Measurements from ENCODE around the gene CSPG4. TPM values are rescaled to one million over a fixed set of nuclear protein-coding genes. Genes with fewer than 3 reads are reported as not detected.

The CSPG4 gene
- total and polyA plus RNA-seq, 2 of the 13 experiments (the other 11 are each of a cell fraction or from before 2014, with no cell fraction given): 0.01 to 0.04 TPM

GRCh38 chr15:75685195-75685594 lies 27.5 kb downstream of the CSPG4 start:
- Histone ChIP-seq H2AFZ (ENCODE audit: low read length) (no peak overlapping the region), H3K4me2 (ENCODE audit: low read depth, low read length) (peak overlapping the region; percentile 46; the same call in 1 of the 2 replicates), H3K9ac (ENCODE audit: insufficient read depth, low read depth, low read length) (no peak overlapping the region), H4K20me1 (ENCODE audit: insufficient read depth, low read length) (no peaks in the 10 kb centered on the region), H3K27me3 (ENCODE audit: control insufficient read depth in 1 of 2, insufficient read depth in 2 of 2, low read length in 2 of 2) (peaks cover 6 to 25% of the 10 kb centered on the region in 2 experiments), H3K4me1 (ENCODE audit: insufficient read depth, low read length) (peaks cover 36% of the 10 kb centered on the region), H3K4me3 (replicated peaks in 1 of 3; ENCODE audit: insufficient read depth in 1 of 3, low read depth in 2 of 3, low read length in 3 of 3) (peak overlapping the region in 1 of 3 experiments; percentile 33; a peak in 1 of 6 replicates), H3K79me2 (ENCODE audit: insufficient read depth, low read length) (no peaks in the 10 kb centered on the region), H3K27ac (ENCODE audit: extremely low read length, insufficient read depth, low read length) (no peak overlapping the region), H3K9me3 (ENCODE audit: low read length) (no peaks in the 10 kb centered on the region), H3K36me3 (replicated peaks in 1 of 2; ENCODE audit: control insufficient read depth in 1 of 2, insufficient read depth in 2 of 2, low read length in 2 of 2) (no peaks in the 10 kb centered on the region)
- DNase-seq (ENCODE audit: low spot score): no peak
- ATAC-seq: peak; percentile 55
- intact Hi-C loops (cut with micrococcal nuclease; ENCODE audit: unreplicated experiment): loop anchor here (2.0 to 10.0 kb wide), 2 partner anchors 118 to 320 kb away; partner anchors contain the start of gene MAN2C1
- no peak for TF ChIP-seq GMEB2 (CRISPR knock-in tag; IDR thresholded peaks at IDR 0.05; ENCODE audit: low read depth)
- peak; percentile 22 for TF ChIP-seq CTCF (CRISPR knock-in tag; IDR thresholded peaks at IDR 0.05)
- TF ChIP-seq ZFY (CRISPR knock-in tag; IDR thresholded peaks at IDR 0.05): peak; percentile 6; the same call in 1 of the 2 replicates
- 0 out of 2 replicates have a peak, but pooled peaks have one; percentile 23 for TF ChIP-seq ZNF891 (CRISPR knock-in tag; IDR thresholded peaks at IDR 0.05)
- no peak for TF ChIP-seq NR3C1 (CRISPR knock-in tag; IDR thresholded peaks at IDR 0.05)
- TF ChIP-seq, protein P1, sequence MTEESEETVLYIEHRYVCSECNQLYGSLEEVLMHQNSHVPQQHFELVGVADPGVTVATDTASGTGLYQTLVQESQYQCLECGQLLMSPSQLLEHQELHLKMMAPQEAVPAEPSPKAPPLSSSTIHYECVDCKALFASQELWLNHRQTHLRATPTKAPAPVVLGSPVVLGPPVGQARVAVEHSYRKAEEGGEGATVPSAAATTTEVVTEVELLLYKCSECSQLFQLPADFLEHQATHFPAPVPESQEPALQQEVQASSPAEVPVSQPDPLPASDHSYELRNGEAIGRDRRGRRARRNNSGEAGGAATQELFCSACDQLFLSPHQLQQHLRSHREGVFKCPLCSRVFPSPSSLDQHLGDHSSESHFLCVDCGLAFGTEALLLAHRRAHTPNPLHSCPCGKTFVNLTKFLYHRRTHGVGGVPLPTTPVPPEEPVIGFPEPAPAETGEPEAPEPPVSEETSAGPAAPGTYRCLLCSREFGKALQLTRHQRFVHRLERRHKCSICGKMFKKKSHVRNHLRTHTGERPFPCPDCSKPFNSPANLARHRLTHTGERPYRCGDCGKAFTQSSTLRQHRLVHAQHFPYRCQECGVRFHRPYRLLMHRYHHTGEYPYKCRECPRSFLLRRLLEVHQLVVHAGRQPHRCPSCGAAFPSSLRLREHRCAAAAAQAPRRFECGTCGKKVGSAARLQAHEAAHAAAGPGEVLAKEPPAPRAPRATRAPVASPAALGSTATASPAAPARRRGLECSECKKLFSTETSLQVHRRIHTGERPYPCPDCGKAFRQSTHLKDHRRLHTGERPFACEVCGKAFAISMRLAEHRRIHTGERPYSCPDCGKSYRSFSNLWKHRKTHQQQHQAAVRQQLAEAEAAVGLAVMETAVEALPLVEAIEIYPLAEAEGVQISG (CRISPR knock-in tag; IDR thresholded peaks at IDR 0.05): peak; percentile 38; the same call in 1 of the 2 replicates
- TF ChIP-seq ZNF687 (CRISPR knock-in tag; IDR thresholded peaks at IDR 0.05): peak; percentile 22
- TF ChIP-seq HNRNPL (IDR thresholded peaks at IDR 0.05; ENCODE audit: low read depth, low read length): 0 out of 2 replicates have a peak, but pooled peaks have one; percentile 32
- in situ Hi-C loops (cut with HindIII; ENCODE audit: extremely low pct_ligation_motif_present, low pct_unique_long_range_greater_than_20kb): loop anchor here (10.0 kb wide), 1 partner anchor 120 kb away; no protein-coding TSS in a partner anchor
- ChIA-PET POLR2A (interaction anchor here (1.1 to 1.7 kb wide), 3 partner anchors 34 to 45 kb away, joined by 3 to 5 read pairs (median 4); partner anchors contain the start of genes IMP3 and SNX33), CTCF (ENCODE audit: low intra/inter-chr PET ratio, low total read pairs) (interaction anchor here (0.9 to 1.3 kb wide), 3 partner anchors 58 to 236 kb away, joined by 3 to 6 read pairs (median 3); no protein-coding TSS in a partner anchor)
- BruUV-seq (replicated peaks): no TSS peak
- WGBS (ENCODE audit: low lambda C conversion rate): 10% methylated on average over 2 of the region's 12 CpGs
- FAIRE-seq: no peak

Data from HepG2 (cell line).